HepG2 (cell line): ENCODE data around the gene GRK6. TPM values are rescaled to one million over a fixed set of nuclear protein-coding genes. Genes with fewer than 3 reads are reported as not detected.

ENCODE experiments used
- CAMTA2 ChIP-seq: sonication (generic); formaldehyde crosslinking; IDR thresholded peaks from 2 replicates; pipeline ENCODE4 v1.4.0; 2020; ENCODE audit warnings: mild to moderate bottlenecking, missing genetic modification reagents, borderline replicate concordance
- DNMT3B ChIP-seq: conservative IDR thresholded peaks from 2 replicates; pipeline ENCODE4 v1.6.1; 2016; ENCODE audit warnings: missing biosample characterization, control low read depth
- E2F2 ChIP-seq: sonication (generic); formaldehyde crosslinking; IDR thresholded peaks from 2 replicates; pipeline ENCODE4 v1.4.0; 2020; ENCODE audit warnings: missing genetic modification reagents, borderline replicate concordance
- GATAD1 ChIP-seq: IDR thresholded peaks from 2 replicates; pipeline ENCODE4 v1.6.1; 2016; ENCODE audit warnings: missing genetic modification reagents, missing compliant biosample characterization
- HOXA9 ChIP-seq: sonication (generic); formaldehyde crosslinking; IDR thresholded peaks from 2 replicates; pipeline ENCODE4 v1.8.1; 2022; ENCODE audit warnings: missing genetic modification reagents, mild to moderate bottlenecking, moderate library complexity, borderline replicate concordance
- IRF2 ChIP-seq: IDR thresholded peaks from 2 replicates; pipeline ENCODE4 v1.6.1; 2018; ENCODE audit warnings: missing genetic modification reagents, missing compliant biosample characterization
- KAT8 ChIP-seq: IDR thresholded peaks from 2 replicates; pipeline ENCODE4 v1.6.1; 2016; ENCODE audit warnings: missing genetic modification reagents, missing compliant biosample characterization
- MXD4 ChIP-seq: IDR thresholded peaks from 2 replicates; pipeline ENCODE4 v1.6.1; 2016; ENCODE audit warnings: mild to moderate bottlenecking, missing biosample characterization, missing genetic modification reagents
- MXI1 ChIP-seq: IDR thresholded peaks from 3 replicates; pipeline ENCODE4 v1.6.1; 2012; ENCODE audit warnings: low read depth, low read length, inconsistent platforms, borderline replicate concordance
- NFIC ChIP-seq: IDR thresholded peaks from 2 replicates; pipeline ENCODE4 v1.6.1; 2012; ENCODE audit warnings: mild to moderate bottlenecking, low read length, inconsistent platforms
- PAX8 ChIP-seq: sonication (generic); formaldehyde crosslinking; IDR thresholded peaks from 2 replicates; pipeline ENCODE4 v1.8.0; 2022; ENCODE audit warnings: mild to moderate bottlenecking, missing genetic modification reagents, borderline replicate concordance
- PCBP2 ChIP-seq: fragments of 200-400 bp; formaldehyde crosslinking; optimal IDR thresholded peaks from 2 replicates; pipeline ENCODE3; 2018; ENCODE audit warnings: low read length, low read depth; ENCODE audit not compliant: poor library complexity, severe bottlenecking
- PPARG ChIP-seq: conservative IDR thresholded peaks from 2 replicates; pipeline ENCODE4 v1.6.1; 2016; ENCODE audit warnings: missing biosample characterization, missing genetic modification reagents
- RARA ChIP-seq: IDR thresholded peaks from 2 replicates; pipeline ENCODE4 v1.6.1; 2016; ENCODE audit warnings: missing genetic modification reagents, missing compliant biosample characterization
- REL ChIP-seq: sonication (generic); formaldehyde crosslinking; conservative IDR thresholded peaks from 2 replicates; pipeline ENCODE4 v1.8.0; 2022; ENCODE audit warnings: mild to moderate bottlenecking, missing genetic modification reagents, moderate library complexity
- REXO4 ChIP-seq: sonication (generic); formaldehyde crosslinking; IDR thresholded peaks from 2 replicates; pipeline ENCODE4 v1.8.0; 2022; ENCODE audit warnings: missing genetic modification reagents, mild to moderate bottlenecking, borderline replicate concordance
- SETDB1 ChIP-seq: sonication (generic); formaldehyde crosslinking; IDR thresholded peaks from 2 replicates; pipeline ENCODE4 v1.5.1; 2020; ENCODE audit warnings: missing genetic modification reagents, mild to moderate bottlenecking, borderline replicate concordance
- SOX6 ChIP-seq, 2 experiments: fragments of 450-650 bp in 1 of 2; sonication (generic) in 1 of 2; formaldehyde crosslinking in 1 of 2; IDR thresholded peaks; 2 replicates each; pipeline versions ENCODE4 v1.4.0 to v1.6.1; 2017 to 2020; ENCODE audit warnings: antibody characterized with exemption in 1 of 2, mild to moderate bottlenecking in 1 of 2, missing genetic modification reagents in 1 of 2
- TFE3 ChIP-seq: IDR thresholded peaks from 2 replicates; pipeline ENCODE4 v1.6.1; 2016
- ZBTB7B ChIP-seq: sonication (generic); formaldehyde crosslinking; IDR thresholded peaks from 2 replicates; pipeline ENCODE4 v1.4.0; 2020; ENCODE audit warnings: missing genetic modification reagents
- ZNF12 ChIP-seq: sonication (generic); formaldehyde crosslinking; IDR thresholded peaks from 2 replicates; pipeline ENCODE4 v1.5.0; 2020; ENCODE audit warnings: missing genetic modification reagents
- ZNF331 ChIP-seq: sonication (generic); formaldehyde crosslinking; IDR thresholded peaks from 2 replicates; pipeline ENCODE4 v1.4.0; 2020; ENCODE audit warnings: missing genetic modification reagents
- ZNF546 ChIP-seq: sonication (generic); formaldehyde crosslinking; conservative IDR thresholded peaks from 2 replicates; pipeline ENCODE4 v1.8.1; 2023; ENCODE audit warnings: mild to moderate bottlenecking, missing genetic modification reagents
- ZNF672 ChIP-seq: sonication (generic); formaldehyde crosslinking; IDR thresholded peaks from 2 replicates; pipeline ENCODE4 v1.8.1; 2022; ENCODE audit warnings: missing genetic modification reagents
- polyA plus RNA-seq, 8 experiments: library from polyadenylated mRNA; depleted of rRNA in 3 of 8; stranded (reverse) in 7 of 8; unstranded in 1 of 8; fragments of >200 nt; fragmentation: Illumina TruSeq in 4 of 8; extraction: Trizol in 4 of 8; gene quantifications; 2 replicates each; pipeline versions ENCODE4 v1.2.1 to v1.2.3, GENCODE V29; 2011 to 2016; ENCODE audit warnings: low read depth in 4 of 8, missing spikeins in 1 of 8, mixed read lengths in 1 of 8; ENCODE audit not compliant: insufficient read depth in 1 of 8
- total RNA-seq, 5 experiments: library from RNA; depleted of rRNA; stranded (reverse); fragments of >200 nt; fragmentation: Illumina TruSeq; extraction: Trizol; gene quantifications; 2 replicates each; pipeline ENCODE4 v1.2.3, GENCODE V29; 2016; ENCODE audit warnings: low read depth in 1 of 5
- TF ChIP-seq, protein P1 (sequence below): sonication (generic); formaldehyde crosslinking; IDR thresholded peaks from 2 replicates; pipeline ENCODE4 v1.4.0; 2020; ENCODE audit warnings: missing genetic modification reagents
- TF ChIP-seq, protein P2 (sequence below): IDR thresholded peaks from 2 replicates; pipeline ENCODE4 v1.6.1; 2016; ENCODE audit warnings: low read depth, borderline replicate concordance

GRK6 gene
- total and polyA plus RNA-seq, 2 of the 13 experiments (the other 11 are each of a cell fraction or from before 2014, with no cell fraction given) = 13.2 to 19.9 TPM

GRCh38 chr5:177390363-177391300 lies 35.8 kb upstream of the GRK6 start (continued):
- peak; percentile 51; the same call in 1 of the 2 replicates for TF ChIP-seq KAT8 (CRISPR knock-in tag)
- 0 out of 2 replicates have a peak, but pooled peaks have one; percentile 25 for TF ChIP-seq RARA
- TF ChIP-seq PCBP2 = no peak
- TF ChIP-seq CAMTA2 (CRISPR knock-in tag) = no peak
- TF ChIP-seq NFIC = no peak
- TF ChIP-seq TFE3 (CRISPR knock-in tag) = peak; percentile 53; the same call in 1 of the 2 replicates
- TF ChIP-seq ZNF672 (CRISPR knock-in tag) = no peak
- TF ChIP-seq PAX8 (CRISPR knock-in tag) = no peak
- no peak for TF ChIP-seq SETDB1 (CRISPR knock-in tag)
- TF ChIP-seq ZNF331 = 0 out of 2 replicates have a peak, but pooled peaks have one; percentile 52
- TF ChIP-seq PPARG (CRISPR knock-in tag) = 0 out of 2 replicates have a peak, but pooled peaks have one; percentile 28
- no peak for TF ChIP-seq REL
- no peak for TF ChIP-seq DNMT3B (CRISPR knock-in tag)
- TF ChIP-seq IRF2 (CRISPR knock-in tag) = 0 out of 2 replicates have a peak, but pooled peaks have one; percentile 59
- TF ChIP-seq ZNF12 (CRISPR knock-in tag) = no peak
- TF ChIP-seq ZNF546 (CRISPR knock-in tag) = no peak
- TF ChIP-seq MXI1 = peak; percentile 85; the same call in 1 of the 3 replicates
- no peak for TF ChIP-seq E2F2 (CRISPR knock-in tag)
- TF ChIP-seq, protein P1, sequence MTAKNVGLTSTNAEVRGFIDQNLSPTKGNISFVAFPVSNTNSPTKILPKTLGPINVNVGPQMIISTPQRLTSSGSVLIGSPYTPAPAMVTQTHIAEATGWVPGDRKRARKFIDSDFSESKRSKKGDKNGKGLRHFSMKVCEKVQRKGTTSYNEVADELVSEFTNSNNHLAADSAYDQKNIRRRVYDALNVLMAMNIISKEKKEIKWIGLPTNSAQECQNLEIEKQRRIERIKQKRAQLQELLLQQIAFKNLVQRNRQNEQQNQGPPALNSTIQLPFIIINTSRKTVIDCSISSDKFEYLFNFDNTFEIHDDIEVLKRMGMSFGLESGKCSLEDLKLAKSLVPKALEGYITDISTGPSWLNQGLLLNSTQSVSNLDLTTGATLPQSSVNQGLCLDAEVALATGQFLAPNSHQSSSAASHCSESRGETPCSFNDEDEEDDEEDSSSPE (CRISPR knock-in tag) = 0 out of 2 replicates have a peak, but pooled peaks have one; percentile 29
- TF ChIP-seq ZBTB7B = peak; percentile 53; the same call in 1 of the 2 replicates
- TF ChIP-seq SOX6 (IDR thresholded peaks at IDR 0.05) = no peak
- no peak for TF ChIP-seq SOX6 (CRISPR knock-in tag; IDR thresholded peaks at IDR 0.05)
- TF ChIP-seq HOXA9 = no peak
- TF ChIP-seq GATAD1 = peak; percentile 48; the same call in 1 of the 2 replicates
- TF ChIP-seq, protein P2, sequence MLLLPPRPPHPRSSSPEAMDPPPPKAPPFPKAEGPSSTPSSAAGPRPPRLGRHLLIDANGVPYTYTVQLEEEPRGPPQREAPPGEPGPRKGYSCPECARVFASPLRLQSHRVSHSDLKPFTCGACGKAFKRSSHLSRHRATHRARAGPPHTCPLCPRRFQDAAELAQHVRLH = peak; percentile 36; the same call in 1 of the 2 replicates
- peak; percentile 85; the same call in 1 of the 2 replicates for TF ChIP-seq MXD4 (CRISPR knock-in tag)
- no peak for TF ChIP-seq REXO4
